Fibroblast of lung (primary cell): ENCODE measurements around the gene OAF.

ENCODE experiments used
- CTCF ChIP-seq, 2 donors: IDR thresholded peaks in 1 of 2; conservative IDR thresholded peaks in 1 of 2; 1 replicate in 1 of 2; 2 replicates in 1 of 2; pipeline ENCODE4 v1.5.1; 2011 to 2012; ENCODE audit warnings: low read length in 2 of 2, control low read depth in 1 of 2, inconsistent platforms in 1 of 2, low read depth in 1 of 2, mild to moderate bottlenecking in 1 of 2
- EZH2 ChIP-seq: IDR thresholded peaks from 2 replicates; pipeline ENCODE4 v1.5.1; 2012; ENCODE audit warnings: low read length, control low read depth, mild to moderate bottlenecking; ENCODE audit errors: missing control alignments

DNA sequence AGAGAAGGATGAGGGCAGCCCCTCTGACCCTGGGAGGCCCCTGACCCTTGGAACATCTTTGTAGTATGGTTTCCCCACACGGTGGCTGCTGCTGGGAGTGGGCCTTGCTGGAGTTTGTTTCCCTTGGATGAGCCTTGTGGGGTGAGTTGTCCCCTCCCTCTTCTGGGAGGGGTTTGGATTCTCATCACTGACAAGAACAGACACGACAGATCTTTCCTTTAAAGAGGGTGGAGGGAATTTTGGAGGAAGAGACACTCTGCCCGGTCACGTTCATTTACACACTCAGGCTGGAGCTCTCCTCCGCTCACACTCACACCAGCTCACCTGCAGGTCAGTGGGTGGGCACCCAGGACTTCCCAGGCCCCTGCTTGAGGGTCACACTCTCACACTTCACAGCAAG lies 60.8 kb downstream of the OAF start:
- TF ChIP-seq CTCF (conservative IDR thresholded peaks at IDR 0.05 in 1 of 2, IDR thresholded peaks at IDR 0.05 in 1 of 2; ENCODE audit: low read depth in 1 of 2, low read length in 2 of 2) (no peak), EZH2 (no peak)
